Peyer's patch (tissue), 4 donors: ENCODE results near the gene RAB9A.

Experiments
- POLR2A ChIP-seq, 2 donors: fragments of 450-650 bp; IDR thresholded peaks; one replicate each; pipeline ENCODE4 v1.5.1; 2017; ENCODE audit warnings: antibody characterized with exemption in 2 of 2, mild to moderate bottlenecking in 2 of 2, moderate library complexity in 2 of 2
- TF ChIP-seq, protein P1 (sequence below), 6 experiments: fragments of 450-650 bp in 4 of 6; fragments of 200-600 bp in 2 of 6; sonication (generic) in 1 of 6; IDR thresholded peaks; one replicate each; pipeline ENCODE4 v1.5.1; 2017 to 2019; ENCODE audit warnings: antibody characterized with exemption in 6 of 6, mild to moderate bottlenecking in 3 of 6, moderate library complexity in 1 of 6

DNA sequence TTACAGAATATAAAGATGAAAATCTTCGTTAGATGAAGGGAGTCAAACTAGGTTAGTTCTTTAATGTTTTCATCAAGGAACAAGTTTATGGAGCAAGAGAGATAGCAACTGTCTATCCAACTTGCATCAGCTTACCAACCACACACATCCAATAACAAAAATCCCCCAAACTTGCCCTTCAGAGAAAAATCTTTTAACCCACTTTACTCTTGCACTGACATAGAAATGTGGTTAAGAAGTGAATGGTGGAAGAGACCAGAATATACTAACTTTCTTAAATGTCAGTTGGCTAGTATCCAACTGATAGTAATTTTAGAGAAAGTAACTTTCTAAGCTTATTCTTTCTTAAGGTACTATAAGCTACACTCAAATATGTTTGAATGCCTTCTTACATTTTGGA is 1.7 kb upstream of the RAB9A start:
- TF ChIP-seq, protein P1, sequence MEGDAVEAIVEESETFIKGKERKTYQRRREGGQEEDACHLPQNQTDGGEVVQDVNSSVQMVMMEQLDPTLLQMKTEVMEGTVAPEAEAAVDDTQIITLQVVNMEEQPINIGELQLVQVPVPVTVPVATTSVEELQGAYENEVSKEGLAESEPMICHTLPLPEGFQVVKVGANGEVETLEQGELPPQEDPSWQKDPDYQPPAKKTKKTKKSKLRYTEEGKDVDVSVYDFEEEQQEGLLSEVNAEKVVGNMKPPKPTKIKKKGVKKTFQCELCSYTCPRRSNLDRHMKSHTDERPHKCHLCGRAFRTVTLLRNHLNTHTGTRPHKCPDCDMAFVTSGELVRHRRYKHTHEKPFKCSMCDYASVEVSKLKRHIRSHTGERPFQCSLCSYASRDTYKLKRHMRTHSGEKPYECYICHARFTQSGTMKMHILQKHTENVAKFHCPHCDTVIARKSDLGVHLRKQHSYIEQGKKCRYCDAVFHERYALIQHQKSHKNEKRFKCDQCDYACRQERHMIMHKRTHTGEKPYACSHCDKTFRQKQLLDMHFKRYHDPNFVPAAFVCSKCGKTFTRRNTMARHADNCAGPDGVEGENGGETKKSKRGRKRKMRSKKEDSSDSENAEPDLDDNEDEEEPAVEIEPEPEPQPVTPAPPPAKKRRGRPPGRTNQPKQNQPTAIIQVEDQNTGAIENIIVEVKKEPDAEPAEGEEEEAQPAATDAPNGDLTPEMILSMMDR (IDR thresholded peaks at IDR 0.05) = no peak
- no peak for TF ChIP-seq POLR2A (IDR thresholded peaks at IDR 0.05)
